Esophagus muscularis mucosa (tissue), 4 donors: Measurements from ENCODE around the gene ADPRHL1. TPM values are rescaled to one million over a fixed set of nuclear protein-coding genes. Genes with fewer than 3 reads are reported as not detected.

Experiments
- DNase-seq: peaks from one replicate; pipeline ENCODE4 v3.0.0-alpha.2; 2017; ENCODE audit errors: extremely low spot score
- H3K27ac ChIP-seq, 4 donors: fragments of 200-600 bp; sonication (generic); replicated peaks in 1 of 4; 1 replicate in 3 of 4; 2 replicates in 1 of 4; pipeline ENCODE4 v1.5.1; 2016 to 2019; ENCODE audit warnings: mild to moderate bottlenecking in 1 of 4
- H3K27me3 ChIP-seq, 4 donors: fragments of 200-600 bp; sonication (generic); one replicate each; pipeline versions ENCODE4 v1.5.1 to v1.6.0; 2016 to 2019
- H3K36me3 ChIP-seq, 4 donors: fragments of 200-600 bp; sonication (generic); one replicate each; pipeline ENCODE4 v1.5.1; 2016 to 2019
- H3K4me1 ChIP-seq, 4 donors: fragments of 200-600 bp; sonication (generic); one replicate each; pipeline ENCODE4 v1.5.1; 2016 to 2019
- H3K4me3 ChIP-seq, 4 donors: fragments of 200-600 bp; sonication (generic); 1 replicate in 2 of 4; 2 replicates in 2 of 4; pipeline ENCODE4 v1.5.1; 2016 to 2019; ENCODE audit warnings: mild to moderate bottlenecking in 4 of 4, moderate library complexity in 1 of 4
- H3K9me3 ChIP-seq, 4 donors: fragments of 200-600 bp; sonication (generic); 1 replicate in 3 of 4; 2 replicates in 1 of 4; pipeline ENCODE4 v1.5.1; 2016 to 2019
- EP300 ChIP-seq: sonication (generic); formaldehyde crosslinking; IDR thresholded peaks from one replicate; pipeline ENCODE4 v1.6.1; 2017; ENCODE audit warnings: antibody characterized with exemption
- POLR2A ChIP-seq: fragments of 450-650 bp; IDR thresholded peaks from one replicate; pipeline ENCODE4 v1.6.1; 2017; ENCODE audit warnings: antibody characterized with exemption, moderate library complexity, mild to moderate bottlenecking, low read depth
- POLR2AphosphoS5 ChIP-seq, 2 donors: sonication (generic); formaldehyde crosslinking; IDR thresholded peaks; one replicate each; pipeline ENCODE4 v1.6.1; 2017; ENCODE audit warnings: antibody characterized with exemption in 2 of 2
- WGBS: methylation state at CpG from one replicate; pipeline ENCODE4 v1.1.5; 2018; 5-methylcytosine and 5-hydroxymethylcytosine counted together
- intact Hi-C: fragments of 100-400 bp; cut with DNase I; formaldehyde crosslinking; loops from one replicate; pipeline ENCODE4 v1.15.1; 2023
- total RNA-seq, 4 donors: library from RNA; depleted of rRNA; stranded (reverse); fragments of >200 nt; gene quantifications; one replicate each; pipeline versions ENCODE4 v1.1.0 to v1.2.1, GENCODE V29; 2016
- TF ChIP-seq, protein P1 (sequence below), 3 experiments: fragments of 200-600 bp in 2 of 3; fragments of 450-650 bp in 1 of 3; sonication (generic) in 2 of 3; IDR thresholded peaks; one replicate each; pipeline ENCODE4 v1.5.1; 2017 to 2019; ENCODE audit warnings: antibody characterized with exemption in 3 of 3, mild to moderate bottlenecking in 2 of 3, moderate library complexity in 1 of 3

ADPRHL1 gene
- total RNA-seq, 4 donors from 2014 or later: 6.9 to 26.2 (median 11.0) TPM

DNA sequence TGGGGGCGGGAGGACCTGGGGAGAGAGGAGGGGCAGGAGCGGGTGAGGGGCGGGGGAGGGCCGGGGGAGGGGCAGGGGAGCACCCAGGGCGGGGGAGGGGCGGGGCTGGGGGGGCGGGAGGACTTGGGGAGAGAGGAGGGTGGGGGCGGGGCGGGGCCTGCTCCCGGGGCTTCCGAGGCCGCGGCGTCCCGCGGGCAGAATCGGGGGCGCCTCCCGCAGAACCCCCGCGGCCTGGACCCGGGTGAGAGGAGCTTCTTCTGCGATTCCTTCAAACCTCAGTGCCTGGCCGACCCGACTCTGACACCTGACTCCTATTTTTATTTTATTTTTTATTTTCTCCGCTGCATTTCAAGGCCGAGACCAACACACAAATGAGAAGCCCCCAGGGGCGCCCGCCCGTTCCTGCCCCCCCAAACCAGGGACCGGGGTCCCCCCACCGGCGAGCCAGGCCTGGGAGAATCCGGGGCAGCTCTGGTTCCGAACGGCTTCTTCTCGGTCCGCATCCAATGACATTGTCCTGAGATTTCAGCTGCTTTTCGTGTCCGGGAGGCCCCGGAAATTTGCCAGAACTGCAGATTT, 88.9 kb downstream of the ADPRHL1 start:
- Histone ChIP-seq H3K4me3 (peak overlapping the region; percentile 65 to 82 (median 76)), H3K27me3 (peaks cover 0 to 9% (median 2%) of the 10 kb centered on the region in 4 donors), H3K27ac (peak overlapping the region; percentile 79 to 84 (median 81)), H3K4me1 (peaks cover 8 to 29% (median 26%) of the 10 kb centered on the region in 4 donors), H3K36me3 (no peaks in the 10 kb centered on the region), H3K9me3 (no peaks in the 10 kb centered on the region)
- no peak for DNase-seq
- TF ChIP-seq POLR2A (no peak), POLR2AphosphoS5 (IDR thresholded peaks at IDR 0.05) (no peak), EP300 (no peak)
- TF ChIP-seq, protein P1, sequence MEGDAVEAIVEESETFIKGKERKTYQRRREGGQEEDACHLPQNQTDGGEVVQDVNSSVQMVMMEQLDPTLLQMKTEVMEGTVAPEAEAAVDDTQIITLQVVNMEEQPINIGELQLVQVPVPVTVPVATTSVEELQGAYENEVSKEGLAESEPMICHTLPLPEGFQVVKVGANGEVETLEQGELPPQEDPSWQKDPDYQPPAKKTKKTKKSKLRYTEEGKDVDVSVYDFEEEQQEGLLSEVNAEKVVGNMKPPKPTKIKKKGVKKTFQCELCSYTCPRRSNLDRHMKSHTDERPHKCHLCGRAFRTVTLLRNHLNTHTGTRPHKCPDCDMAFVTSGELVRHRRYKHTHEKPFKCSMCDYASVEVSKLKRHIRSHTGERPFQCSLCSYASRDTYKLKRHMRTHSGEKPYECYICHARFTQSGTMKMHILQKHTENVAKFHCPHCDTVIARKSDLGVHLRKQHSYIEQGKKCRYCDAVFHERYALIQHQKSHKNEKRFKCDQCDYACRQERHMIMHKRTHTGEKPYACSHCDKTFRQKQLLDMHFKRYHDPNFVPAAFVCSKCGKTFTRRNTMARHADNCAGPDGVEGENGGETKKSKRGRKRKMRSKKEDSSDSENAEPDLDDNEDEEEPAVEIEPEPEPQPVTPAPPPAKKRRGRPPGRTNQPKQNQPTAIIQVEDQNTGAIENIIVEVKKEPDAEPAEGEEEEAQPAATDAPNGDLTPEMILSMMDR (IDR thresholded peaks at IDR 0.05): no peak
- 12% methylated on average over 29 of the region's 41 CpGs for WGBS
- intact Hi-C loops: loop anchor here (5.0 to 10.0 kb wide), 2 partner anchors 70 to 212 kb away; partner anchors contain the start of gene LAMP1

DNA sequence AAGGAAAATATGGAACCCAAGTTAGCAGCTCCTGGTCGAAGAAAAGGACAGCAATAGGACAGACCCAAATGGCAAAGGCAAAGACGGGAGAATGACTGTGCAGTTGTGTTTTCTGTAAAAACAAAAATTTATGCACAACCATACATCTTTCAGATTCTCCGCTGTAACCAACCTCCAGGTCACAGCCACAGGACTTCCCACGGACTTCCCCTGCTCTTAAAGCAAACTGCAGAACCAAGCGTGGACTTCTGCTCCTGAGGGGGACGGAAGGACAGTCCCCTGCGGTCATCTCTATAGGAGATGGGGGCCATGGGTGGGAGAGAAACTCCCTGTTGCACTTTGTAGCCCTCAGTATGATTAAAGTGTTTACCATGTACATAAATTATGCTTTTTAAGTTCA, 91.9 kb downstream of the ADPRHL1 start:
- DNase-seq: no peak
- H3K9me3 ChIP-seq: no peaks in the 10 kb centered on the region
- no peak for TF ChIP-seq EP300
- no peak for TF ChIP-seq POLR2AphosphoS5 (IDR thresholded peaks at IDR 0.05)
- TF ChIP-seq, protein P1 (IDR thresholded peaks at IDR 0.05): no peak
- no peak for TF ChIP-seq POLR2A
- H3K4me3 ChIP-seq: no peak overlapping the region
- H3K36me3 ChIP-seq: no peaks in the 10 kb centered on the region
- H3K4me1 ChIP-seq: peaks cover 8 to 36% (median 27%) of the 10 kb centered on the region in 4 donors
- H3K27me3 ChIP-seq: peaks cover 0 to 9% (median 2%) of the 10 kb centered on the region in 4 donors
- intact Hi-C loops: loop anchor here (5.0 to 10.0 kb wide), 2 partner anchors 67 to 209 kb away; partner anchors contain the start of gene LAMP1
- WGBS: 78% methylated on average over 7 of the region's 7 CpGs
- no peak overlapping the region for H3K27ac ChIP-seq

DNA sequence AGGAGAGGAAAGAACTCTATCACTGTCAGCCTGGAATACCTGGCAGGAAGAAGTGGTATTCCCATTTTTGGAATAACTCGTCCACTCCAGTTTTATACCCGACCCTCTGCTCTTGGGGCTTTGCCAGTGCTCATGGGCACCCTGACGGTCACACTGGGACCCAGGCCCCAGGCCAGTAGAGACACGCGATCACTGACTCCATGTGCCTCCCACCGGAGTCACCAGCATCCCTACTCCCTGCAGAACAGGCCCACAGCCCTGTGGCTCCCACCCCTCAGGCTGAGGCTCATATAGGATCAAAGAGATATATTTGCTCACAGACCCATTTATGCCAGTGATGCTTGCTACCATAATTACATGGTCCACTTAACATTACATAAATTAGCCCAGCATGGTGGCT, 92.8 kb downstream of the ADPRHL1 start:
- Histone ChIP-seq H3K36me3 (peaks cover 0 to under 1% (median 0%) of the 10 kb centered on the region in 4 donors), H3K4me3 (no peak overlapping the region), H3K4me1 (peaks cover 8 to 35% (median 26%) of the 10 kb centered on the region in 4 donors), H3K27me3 (peaks cover 0 to 9% (median 2%) of the 10 kb centered on the region in 4 donors), H3K9me3 (no peaks in the 10 kb centered on the region), H3K27ac (no peak overlapping the region)
- DNase-seq: no peak
- TF ChIP-seq EP300 (no peak), POLR2A (no peak), POLR2AphosphoS5 (IDR thresholded peaks at IDR 0.05) (no peak)
- TF ChIP-seq, protein P1 (IDR thresholded peaks at IDR 0.05): no peak
- 94% methylated on average over 6 of the region's 6 CpGs for WGBS
- intact Hi-C loops: loop anchor here (5.0 to 10.0 kb wide), 2 partner anchors 66 to 208 kb away; partner anchors contain the start of gene LAMP1

DNA sequence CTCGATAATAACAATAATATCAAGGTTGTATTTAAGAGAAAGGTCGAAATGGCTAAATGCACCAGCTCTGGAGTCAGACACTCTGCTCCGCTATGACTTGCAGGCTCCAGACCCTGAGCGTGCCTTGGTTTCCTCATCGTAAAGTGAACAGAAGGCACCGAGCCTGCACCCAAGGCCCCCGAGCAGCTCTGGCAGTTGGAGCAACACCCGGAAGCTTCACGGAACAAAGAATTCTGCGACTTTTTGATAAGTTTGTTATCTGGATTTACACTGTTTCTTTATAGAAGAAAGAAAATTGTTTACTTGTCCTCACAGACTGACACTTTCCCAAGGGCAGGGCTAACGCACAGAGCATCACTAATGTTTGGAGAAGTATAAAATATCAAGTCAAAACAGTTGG, 93.7 kb downstream of the ADPRHL1 start:
- WGBS: 89% methylated on average over 11 of the region's 11 CpGs
- peaks cover 0 to 9% (median 3%) of the 10 kb centered on the region in 4 donors for H3K36me3 ChIP-seq
- no peak overlapping the region for H3K27ac ChIP-seq
- no peak overlapping the region for H3K4me3 ChIP-seq
- TF ChIP-seq, protein P1 (IDR thresholded peaks at IDR 0.05): no peak
- TF ChIP-seq EP300 (no peak), POLR2A (no peak), POLR2AphosphoS5 (IDR thresholded peaks at IDR 0.05) (no peak)
- H3K27me3 ChIP-seq: peaks cover 0 to 9% (median under 1%) of the 10 kb centered on the region in 4 donors
- intact Hi-C loops: no loop called here
- no peaks in the 10 kb centered on the region for H3K9me3 ChIP-seq
- DNase-seq: no peak
- peaks cover 6 to 27% (median 18%) of the 10 kb centered on the region in 4 donors for H3K4me1 ChIP-seq
